ENCODE measurements around the gene CD83.
"Not testable (repeated sequence)": the region's sequence is repeated elsewhere in the genome, so short reads cannot be mapped to it uniquely, and the experiment has no call there.

The CD83 gene

DNA sequence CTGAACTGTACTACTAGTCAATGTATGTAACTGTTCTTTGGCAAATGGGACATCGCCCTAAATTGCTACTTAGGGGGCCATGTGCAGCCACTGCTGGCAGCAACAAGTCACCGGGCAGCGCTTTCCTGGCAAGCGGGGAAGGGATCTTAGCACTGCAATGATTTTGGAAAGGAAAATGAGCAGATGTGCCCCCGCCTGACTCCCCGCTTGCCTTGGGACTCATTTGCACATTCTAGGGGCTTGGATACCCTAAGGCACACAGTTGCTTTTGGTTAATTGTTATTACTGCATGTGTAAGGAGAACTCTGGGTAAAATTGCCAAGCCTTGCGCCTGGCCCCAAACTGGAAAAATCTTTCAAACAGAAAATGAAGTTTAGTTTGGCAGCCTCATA, 32.2 kb downstream of the CD83 start:
- DNase-seq = no peak

GRCh38 chr6:14151300-14151699, 33.7 kb downstream of the CD83 start:
- not testable (repeated sequence) for DNase-seq

- DNase-seq = no peak
These were observed 34.2 kb downstream of the CD83 start for GRCh38 chr6:14151773-14152172.

DNA sequence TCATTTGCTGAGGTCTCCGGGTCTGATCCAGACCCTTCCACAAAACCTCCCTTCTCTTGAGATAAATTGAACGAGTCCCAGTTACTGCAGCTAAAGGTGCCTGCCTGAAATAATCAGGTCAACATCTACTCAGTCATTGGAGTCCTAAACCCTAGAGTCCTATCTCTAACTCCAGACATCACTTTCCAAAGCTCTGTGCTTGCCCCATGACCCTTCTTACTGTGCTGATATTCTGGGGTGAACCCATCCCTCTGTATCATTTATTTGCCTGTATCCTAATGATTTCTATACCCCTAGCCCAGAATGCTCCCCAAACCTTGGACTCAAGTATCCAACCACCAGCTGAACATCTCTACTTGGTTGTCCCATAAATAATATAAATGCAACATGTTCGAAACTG, 35.7 kb downstream of the CD83 start:
- DNase-seq = no peak

- DNase-seq = no peak
These were observed 41.5 kb downstream of the CD83 start for GRCh38 chr6:14159090-14159489.

DNA sequence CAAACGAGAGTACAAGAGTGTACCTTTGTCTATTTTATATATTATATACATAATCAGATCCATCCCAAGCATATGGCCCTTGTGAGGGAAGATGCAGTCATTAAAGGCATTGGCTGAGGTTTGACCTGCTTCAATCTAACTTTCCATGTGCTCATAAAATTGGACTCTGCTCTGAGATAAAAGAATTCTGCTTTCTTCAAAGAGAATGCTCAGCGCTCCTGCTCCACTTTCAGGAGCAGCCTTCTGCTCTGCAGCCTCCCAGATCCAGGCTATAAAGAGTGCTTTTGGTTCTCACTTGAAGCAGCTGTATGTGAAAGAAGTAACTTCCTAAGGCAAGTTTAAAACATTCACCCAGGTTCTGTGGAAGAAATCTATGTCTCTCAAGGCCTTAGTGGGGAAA, 45.3 kb downstream of the CD83 start:
- DNase-seq = no peak

DNA sequence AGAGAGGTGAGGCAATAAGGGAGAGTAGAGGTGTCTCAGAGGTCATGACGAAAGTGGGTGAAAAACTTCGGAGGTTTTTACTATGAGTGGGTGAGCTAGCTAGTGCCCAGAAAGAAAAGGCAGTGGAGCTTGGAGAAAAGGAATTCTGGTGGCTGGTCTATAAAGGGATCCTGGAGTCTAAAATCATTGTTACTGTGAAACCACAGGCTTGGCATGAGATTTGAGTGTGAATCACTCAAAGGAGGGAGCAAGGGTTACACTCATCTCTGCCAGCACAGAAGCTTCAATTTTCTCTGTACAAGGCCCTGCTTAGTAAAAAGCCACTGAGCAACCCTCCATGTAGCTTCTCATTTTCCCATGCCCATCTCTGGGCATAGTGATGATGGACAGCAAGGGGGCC, 47.5 kb downstream of the CD83 start:
- DNase-seq = no peak

DNA sequence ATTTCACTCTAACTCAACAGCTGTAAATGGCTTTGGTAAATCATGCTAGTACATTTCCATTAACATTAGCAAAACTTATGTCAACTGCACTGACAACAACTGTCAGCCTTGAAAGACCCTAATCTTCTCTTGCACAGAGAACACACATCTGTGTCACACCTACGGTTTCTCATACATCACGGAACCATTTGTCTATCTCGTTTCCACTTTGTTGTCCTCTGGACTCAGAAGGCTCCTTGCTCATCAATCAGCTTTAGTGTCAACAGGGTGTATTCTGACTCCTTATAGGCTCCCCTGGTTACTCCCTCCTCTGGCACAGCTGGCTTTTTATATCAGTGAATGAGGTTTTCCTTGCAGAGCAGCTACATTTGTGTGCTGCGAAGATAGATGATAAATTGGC, 49.3 kb downstream of the CD83 start:
- DNase-seq = no peak

- DNase-seq = no peak
These were observed 52.6 kb downstream of the CD83 start for GRCh38 chr6:14170128-14170527.

GRCh38 chr6:14172562-14172961, 55.0 kb downstream of the CD83 start:
- DNase-seq = no peak

GRCh38 chr6:14174226-14174625, 56.7 kb downstream of the CD83 start:
- no peak for DNase-seq

- no peak for DNase-seq
These were observed 57.4 kb downstream of the CD83 start for GRCh38 chr6:14174996-14175395.

GRCh38 chr6:14176429-14176828, 58.9 kb downstream of the CD83 start:
- DNase-seq = no peak

DNA sequence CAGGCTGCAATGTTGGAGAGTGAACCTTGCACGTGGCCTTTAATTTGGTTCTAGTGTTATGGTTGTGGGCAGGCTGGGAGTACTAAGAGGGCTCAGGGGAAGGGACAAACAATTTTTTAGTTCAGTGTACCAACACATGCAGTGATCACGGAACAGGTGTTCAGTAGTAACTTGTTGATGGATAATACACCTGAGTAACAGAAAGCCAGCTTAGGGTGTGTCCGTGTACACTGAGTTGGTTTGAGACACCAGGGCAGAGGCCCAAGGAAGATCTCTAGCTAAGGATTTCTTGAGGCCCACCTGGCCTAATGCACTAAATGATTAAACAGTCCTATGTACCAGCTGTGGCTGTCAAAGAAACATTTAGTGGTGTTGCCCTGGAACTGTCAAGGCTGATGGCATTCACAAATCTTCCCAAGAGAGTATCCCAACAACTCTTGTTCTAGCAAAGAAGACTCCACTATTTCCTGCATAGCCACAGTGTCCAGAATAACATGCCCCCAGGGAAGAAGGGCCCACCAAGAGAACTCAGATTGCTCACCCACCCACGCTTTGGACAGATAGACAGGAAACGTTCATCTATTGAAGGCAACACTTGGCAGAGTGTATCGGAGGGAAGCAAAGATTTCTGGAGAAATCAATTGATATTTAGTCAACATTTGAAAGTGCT, 60.0 kb downstream of the CD83 start:
- DNase-seq = no peak

DNA sequence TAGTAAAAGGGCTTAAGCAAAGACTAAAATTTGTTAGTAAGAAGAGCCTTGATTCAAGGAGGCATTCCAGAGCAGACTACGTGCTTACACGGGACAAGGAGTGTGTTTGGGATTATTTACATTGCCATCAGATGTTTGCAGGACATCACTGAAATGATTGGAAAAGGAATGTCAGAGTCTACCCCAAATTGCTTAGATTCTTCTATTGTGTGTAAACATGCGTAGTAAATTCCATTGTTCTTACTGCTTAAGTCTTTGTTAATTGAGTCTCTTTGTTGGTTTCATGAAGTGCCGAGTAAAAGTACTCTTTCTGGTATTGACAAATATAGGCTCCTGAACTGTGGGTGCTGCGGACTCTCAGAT, 60.5 kb downstream of the CD83 start:
- DNase-seq = no peak

DNA sequence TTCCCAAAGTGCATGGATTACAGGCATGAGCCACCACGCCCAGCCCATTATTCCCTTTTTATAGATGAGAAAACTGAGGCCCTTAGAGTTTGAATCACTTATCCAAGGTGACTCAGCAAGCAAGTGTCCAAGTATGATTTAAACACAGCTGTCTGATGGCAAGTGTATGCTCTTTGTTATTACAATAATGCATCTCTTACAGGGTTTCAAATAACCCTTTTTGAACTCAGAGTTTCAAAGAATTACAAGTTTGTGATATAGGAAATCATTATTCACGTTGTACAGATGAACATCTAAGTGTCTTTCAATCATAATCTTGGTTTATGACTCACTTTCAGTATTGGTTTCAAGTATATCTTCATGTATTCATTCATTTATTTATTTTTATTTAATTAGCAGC, 63.0 kb downstream of the CD83 start:
- no peak for DNase-seq

- DNase-seq = no peak
These were observed 65.3 kb downstream of the CD83 start for GRCh38 chr6:14182916-14183315.

Data from activated naive CD4-positive, alpha-beta T cell (primary cell).